Activated naive CD8-positive, alpha-beta T cell (primary cell): ENCODE measurements around the gene GRAP2.

Experiments used
- H3K27ac Mint-ChIP-seq: one replicate; pipeline ENCODE4 v1.8.0; 2021; ENCODE audit warnings: mixed read lengths
- H3K27me3 Mint-ChIP-seq: one replicate; pipeline ENCODE4 v1.8.0; 2021; ENCODE audit warnings: mixed read lengths
- H3K36me3 Mint-ChIP-seq: one replicate; pipeline ENCODE4 v1.8.0; 2021; ENCODE audit warnings: mixed read lengths
- H3K4me1 Mint-ChIP-seq: one replicate; pipeline ENCODE4 v1.8.0; 2021; ENCODE audit warnings: low read depth, mixed read lengths
- H3K4me3 Mint-ChIP-seq: one replicate; pipeline ENCODE4 v1.8.0; 2021; ENCODE audit warnings: mild to moderate bottlenecking, mixed read lengths
- H3K9me3 Mint-ChIP-seq: one replicate; pipeline ENCODE4 v1.8.0; 2021; ENCODE audit warnings: low read depth, mixed read lengths

The GRAP2 gene

DNA sequence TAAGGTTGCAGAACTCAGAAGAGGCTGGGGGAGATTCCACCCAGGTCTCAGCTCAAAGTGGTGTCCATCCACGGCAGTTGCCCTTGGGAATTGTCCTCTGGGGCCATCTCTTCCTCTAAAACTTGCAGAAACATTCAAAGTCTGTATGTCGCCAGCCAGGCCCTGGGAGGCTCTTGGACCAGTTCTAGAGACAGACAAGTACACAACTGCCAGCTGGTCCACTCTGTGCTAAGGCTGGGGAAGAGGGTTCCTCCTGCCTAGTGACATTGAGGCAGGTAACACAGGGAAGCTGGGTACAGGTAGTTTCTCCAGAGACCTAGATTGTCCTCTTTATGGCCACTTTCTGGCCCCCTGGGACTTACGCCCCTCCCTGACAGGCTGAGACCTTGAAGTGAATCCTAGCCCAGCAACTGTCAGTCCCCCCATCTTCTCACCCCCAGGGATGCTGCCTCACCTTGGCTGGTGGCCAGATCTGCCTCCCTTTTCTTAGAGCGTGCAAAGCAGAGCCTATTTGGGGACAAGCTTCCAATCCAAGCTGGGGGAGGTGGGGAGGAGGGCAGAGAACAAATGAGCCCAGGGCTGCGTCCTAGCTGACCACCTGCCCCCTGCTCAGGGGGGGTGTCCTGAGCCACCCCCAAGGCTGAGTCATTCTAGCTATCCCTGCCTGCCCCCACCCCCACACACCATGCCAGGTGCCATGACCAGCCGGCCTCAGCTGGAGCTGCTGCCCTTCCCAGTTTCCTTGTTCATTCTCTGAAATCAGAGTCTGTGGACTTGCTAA lies 102.2 kb downstream of the GRAP2 start:
- Mint-ChIP-seq H3K27me3 (no peaks in the 10 kb centered on the region), H3K4me3 (no peak overlapping the region), H3K36me3 (no peaks in the 10 kb centered on the region), H3K9me3 (no peaks in the 10 kb centered on the region), H3K27ac (no peak overlapping the region), H3K4me1 (no peaks in the 10 kb centered on the region)

DNA sequence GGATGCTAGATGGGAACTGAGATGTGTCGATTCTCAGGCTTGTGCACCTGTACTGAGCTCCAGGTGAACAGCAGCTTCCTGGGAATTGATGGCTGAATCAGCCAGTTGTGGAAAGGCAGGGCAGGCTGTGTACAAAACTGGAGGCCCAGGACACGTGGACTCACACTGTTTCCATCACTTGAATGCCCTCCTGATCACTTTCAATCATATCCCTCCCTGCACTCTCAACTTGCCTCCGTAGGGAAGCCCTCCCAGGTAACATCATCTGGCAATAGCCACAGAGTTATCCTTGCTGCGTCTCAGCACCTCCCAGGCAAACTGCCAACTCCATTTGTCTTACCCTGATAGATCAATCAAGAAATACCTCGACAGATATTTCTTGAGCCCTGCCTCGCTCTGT lies 104.0 kb downstream of the GRAP2 start:
- H3K36me3 Mint-ChIP-seq, result no peaks in the 10 kb centered on the region
- H3K27ac Mint-ChIP-seq, result no peak overlapping the region
- no peaks in the 10 kb centered on the region for H3K9me3 Mint-ChIP-seq
- H3K4me1 Mint-ChIP-seq, result peaks cover 9% of the 10 kb centered on the region
- H3K4me3 Mint-ChIP-seq, result no peak overlapping the region
- H3K27me3 Mint-ChIP-seq, result no peaks in the 10 kb centered on the region

DNA sequence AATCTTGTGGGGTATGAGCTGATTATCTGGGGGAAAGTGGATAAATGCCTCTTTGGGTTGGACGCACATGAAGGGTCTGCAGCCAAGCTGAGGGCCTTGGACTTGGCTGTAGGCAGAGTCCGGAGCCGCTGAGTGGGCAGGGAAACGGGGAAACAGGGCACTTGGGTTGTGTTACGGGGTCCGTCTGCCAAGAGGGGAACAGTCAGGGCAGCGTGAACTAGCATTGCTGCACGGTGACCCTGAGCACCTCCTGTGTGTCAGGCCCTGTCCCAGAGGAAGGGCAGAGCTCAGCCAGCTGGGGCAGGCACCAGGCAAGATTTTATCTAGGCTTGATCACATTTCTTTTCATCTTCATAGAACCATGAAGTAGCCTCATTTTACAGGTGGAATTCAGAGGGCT lies 105.8 kb downstream of the GRAP2 start:
- no peaks in the 10 kb centered on the region for H3K27me3 Mint-ChIP-seq
- H3K9me3 Mint-ChIP-seq, result no peaks in the 10 kb centered on the region
- no peaks in the 10 kb centered on the region for H3K36me3 Mint-ChIP-seq
- no peak overlapping the region for H3K4me3 Mint-ChIP-seq
- no peak overlapping the region for H3K27ac Mint-ChIP-seq
- H3K4me1 Mint-ChIP-seq, result peaks cover 13% of the 10 kb centered on the region

DNA sequence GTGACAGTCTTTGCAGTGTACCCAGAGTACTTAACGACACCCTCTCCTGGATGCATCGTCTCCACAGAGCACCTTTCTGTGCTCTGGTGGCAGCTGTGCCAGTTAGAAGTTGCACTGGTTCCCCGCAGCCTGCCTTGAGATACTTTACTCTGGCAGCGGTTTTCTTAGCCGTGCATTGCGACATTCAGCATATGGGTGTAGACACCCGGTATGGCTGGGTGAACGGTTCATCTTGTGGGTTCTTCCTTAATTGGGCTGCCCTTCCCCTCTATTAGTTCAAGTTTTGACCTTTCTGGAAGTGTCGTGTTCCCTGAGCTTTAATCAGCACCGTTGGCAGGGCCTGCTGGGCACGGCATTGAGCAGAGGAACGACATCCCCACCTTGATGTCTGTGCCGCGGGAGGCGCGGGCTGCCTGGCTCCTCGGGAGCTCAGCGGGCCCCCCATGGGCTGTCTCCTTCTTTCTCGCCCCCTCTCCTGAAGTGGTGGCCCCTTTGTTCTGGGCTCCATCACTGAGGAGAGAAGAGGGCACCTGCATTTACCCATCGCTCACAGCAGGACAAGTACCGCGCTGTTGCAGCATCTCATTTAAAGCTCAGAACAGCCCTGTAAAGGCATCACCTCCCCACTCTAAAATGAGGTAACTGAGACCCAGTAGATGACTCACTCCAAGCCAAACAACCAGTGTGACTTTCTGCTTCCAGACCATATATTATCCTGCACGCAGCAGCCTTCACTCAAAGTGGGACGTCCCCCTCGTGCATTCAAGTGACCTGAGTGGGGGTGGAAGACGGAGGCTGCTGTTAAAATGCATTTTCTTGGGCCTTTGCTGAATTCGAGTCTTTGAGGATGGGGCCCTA lies 107.2 kb downstream of the GRAP2 start:
- Mint-ChIP-seq H3K4me3 (no peak overlapping the region), H3K36me3 (no peaks in the 10 kb centered on the region), H3K4me1 (peaks cover 13% of the 10 kb centered on the region), H3K9me3 (no peaks in the 10 kb centered on the region), H3K27ac (no peak overlapping the region), H3K27me3 (no peaks in the 10 kb centered on the region)

DNA sequence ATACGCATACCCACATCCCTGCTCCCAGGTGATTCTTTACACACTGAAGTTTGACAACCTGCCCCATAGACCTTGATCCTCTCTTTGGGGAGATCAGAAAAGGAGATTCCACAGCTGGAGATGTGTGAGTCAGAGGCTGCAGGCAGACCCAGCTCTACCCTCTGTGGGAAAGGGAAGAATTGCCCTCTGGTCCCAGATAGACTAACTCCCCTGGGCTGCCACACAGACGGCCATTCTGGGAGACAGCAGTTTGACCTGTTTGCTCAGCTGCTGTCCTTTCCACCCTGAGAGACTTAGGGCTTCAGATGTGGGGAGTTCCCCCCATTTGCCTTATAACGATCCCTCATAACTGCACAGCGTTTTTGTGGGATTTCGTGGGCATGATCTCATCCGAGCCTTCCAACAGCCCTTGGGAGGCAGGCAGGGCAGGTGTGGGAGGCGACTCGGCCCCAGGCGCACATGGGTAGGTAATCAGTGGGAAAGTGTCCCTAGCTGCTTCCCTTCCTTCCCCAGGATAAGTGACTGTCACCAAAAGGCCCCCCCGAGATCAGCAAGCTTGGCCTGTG lies 107.9 kb downstream of the GRAP2 start:
- Mint-ChIP-seq H3K4me1 (peaks cover 13% of the 10 kb centered on the region), H3K4me3 (no peak overlapping the region), H3K27me3 (no peaks in the 10 kb centered on the region), H3K36me3 (no peaks in the 10 kb centered on the region), H3K27ac (no peak overlapping the region), H3K9me3 (no peaks in the 10 kb centered on the region)

DNA sequence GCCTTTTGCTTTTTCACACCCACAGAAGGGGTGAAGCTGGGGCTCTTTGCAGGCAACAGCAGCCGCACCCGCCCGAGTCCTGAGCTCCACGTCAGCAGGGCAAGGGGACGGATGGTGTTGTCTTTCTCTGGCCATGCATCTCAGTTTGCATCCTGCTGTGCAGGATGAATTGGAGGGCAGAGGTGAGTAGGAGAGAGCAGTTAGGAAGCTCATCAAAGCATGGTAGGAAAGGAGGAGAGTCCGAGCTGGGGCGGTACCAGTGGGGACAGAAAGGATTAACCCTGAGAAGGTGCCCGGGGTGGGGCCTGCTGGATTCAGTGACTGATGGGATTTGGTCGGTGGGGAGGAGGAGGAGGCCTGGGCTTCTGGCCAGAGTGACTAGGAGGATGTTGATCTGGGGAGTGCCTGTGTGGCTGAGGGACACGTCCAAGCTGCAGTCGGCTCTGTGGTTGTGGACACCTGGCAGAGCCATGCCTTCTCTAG lies 108.4 kb downstream of the GRAP2 start:
- peak overlapping the region; percentile 61 for H3K4me3 Mint-ChIP-seq
- peak overlapping the region; percentile 43 for H3K27ac Mint-ChIP-seq
- H3K27me3 Mint-ChIP-seq, result no peaks in the 10 kb centered on the region

DNA sequence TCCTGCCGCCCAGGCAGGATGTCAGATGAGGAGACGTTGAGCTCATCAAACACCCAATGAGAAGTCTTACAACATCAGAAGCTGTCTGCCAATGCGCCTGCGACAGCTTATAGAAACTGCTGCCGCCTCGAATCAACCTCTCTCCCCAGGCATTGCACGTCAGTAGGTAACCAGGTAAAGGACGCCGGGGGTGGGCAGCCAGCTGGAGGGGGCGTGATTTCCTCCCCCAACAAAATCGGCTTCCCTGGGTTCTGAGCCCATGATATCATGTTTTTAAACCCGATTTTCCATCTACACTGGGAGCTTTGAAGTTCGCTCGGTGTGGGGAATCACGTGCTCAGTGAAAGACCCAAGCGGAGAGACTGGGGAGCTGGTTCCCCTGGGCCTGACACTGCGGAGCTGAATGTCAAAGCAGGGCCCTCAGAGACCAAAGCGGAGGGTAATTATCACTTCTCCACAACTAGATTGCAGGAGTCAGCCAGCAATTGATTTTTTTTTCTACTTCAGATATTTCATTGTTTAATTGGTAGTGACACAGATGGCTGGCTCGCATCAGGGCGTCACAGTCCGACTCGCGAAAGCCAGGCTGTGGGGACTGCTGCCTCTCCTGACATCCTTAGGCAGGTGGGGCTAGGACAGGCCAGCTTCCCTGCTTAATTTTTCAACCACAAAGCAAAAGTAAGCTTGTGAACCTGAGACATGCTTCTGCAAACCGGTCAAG lies 109.2 kb downstream of the GRAP2 start:
- Mint-ChIP-seq H3K9me3 (no peaks in the 10 kb centered on the region), H3K27ac (peak overlapping the region; percentile 43), H3K4me1 (peaks cover 13% of the 10 kb centered on the region), H3K36me3 (no peaks in the 10 kb centered on the region), H3K27me3 (no peaks in the 10 kb centered on the region), H3K4me3 (peak overlapping the region; percentile 61)

More for the DNA sequence above, 108.4 kb downstream of the GRAP2 start:
- H3K4me1 Mint-ChIP-seq, result peaks cover 13% of the 10 kb centered on the region
- no peaks in the 10 kb centered on the region for H3K36me3 Mint-ChIP-seq
- H3K9me3 Mint-ChIP-seq, result no peaks in the 10 kb centered on the region

DNA sequence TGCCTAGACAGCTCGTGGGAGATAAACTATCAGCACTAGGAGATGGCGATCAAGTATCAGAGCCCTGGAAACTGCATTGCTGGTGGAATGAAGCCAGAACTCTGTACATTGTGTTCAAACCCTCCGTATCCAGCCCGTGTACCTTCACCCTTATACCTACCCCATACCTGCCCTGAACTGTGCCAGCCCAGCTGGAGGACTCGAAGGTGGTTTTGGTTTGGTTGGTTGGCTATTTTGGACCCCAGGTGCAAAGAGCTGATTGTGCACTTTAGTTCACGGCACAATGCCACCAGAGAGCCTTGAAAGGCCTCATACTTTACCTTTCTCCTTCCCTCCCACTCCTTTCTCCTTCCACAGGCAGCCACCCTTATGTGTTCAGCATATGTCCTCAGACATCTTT lies 109.9 kb downstream of the GRAP2 start:
- H3K27ac Mint-ChIP-seq, result no peak overlapping the region
- no peaks in the 10 kb centered on the region for H3K9me3 Mint-ChIP-seq
- no peaks in the 10 kb centered on the region for H3K36me3 Mint-ChIP-seq
- no peaks in the 10 kb centered on the region for H3K27me3 Mint-ChIP-seq
- H3K4me3 Mint-ChIP-seq, result no peak overlapping the region
- peaks cover 13% of the 10 kb centered on the region for H3K4me1 Mint-ChIP-seq

DNA sequence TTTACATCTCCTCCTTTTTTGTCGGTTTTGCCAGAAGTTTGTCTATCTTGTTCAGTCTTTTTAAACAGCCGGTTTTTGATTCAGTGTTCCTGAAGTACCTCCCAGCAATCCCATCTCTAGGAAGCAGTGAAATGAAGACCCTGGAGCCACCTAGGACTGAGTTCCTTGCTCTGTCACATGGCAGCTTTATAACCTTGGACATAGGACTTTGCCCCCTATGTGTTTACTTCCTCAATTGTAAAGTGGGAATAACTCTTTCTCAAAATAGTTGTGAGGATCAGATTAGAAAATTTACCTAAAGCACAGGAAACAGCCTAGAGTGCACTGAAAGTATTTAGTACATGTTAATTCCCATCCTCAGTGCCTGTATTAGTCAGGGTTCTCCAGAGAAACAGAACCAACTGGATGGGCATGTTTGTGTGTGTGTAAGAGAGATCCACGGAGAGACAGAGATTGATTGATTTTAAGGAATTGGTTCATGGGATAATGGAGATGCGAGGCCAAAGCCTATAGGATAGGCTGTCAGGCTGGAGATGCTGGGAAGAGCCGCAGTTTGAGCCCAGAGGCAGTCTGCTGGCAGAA lies 113.9 kb downstream of the GRAP2 start:
- Mint-ChIP-seq H3K27me3 (no peaks in the 10 kb centered on the region), H3K4me3 (no peak overlapping the region), H3K4me1 (peaks cover 5% of the 10 kb centered on the region), H3K27ac (peak overlapping the region; percentile 17), H3K9me3 (no peaks in the 10 kb centered on the region), H3K36me3 (no peaks in the 10 kb centered on the region)

DNA sequence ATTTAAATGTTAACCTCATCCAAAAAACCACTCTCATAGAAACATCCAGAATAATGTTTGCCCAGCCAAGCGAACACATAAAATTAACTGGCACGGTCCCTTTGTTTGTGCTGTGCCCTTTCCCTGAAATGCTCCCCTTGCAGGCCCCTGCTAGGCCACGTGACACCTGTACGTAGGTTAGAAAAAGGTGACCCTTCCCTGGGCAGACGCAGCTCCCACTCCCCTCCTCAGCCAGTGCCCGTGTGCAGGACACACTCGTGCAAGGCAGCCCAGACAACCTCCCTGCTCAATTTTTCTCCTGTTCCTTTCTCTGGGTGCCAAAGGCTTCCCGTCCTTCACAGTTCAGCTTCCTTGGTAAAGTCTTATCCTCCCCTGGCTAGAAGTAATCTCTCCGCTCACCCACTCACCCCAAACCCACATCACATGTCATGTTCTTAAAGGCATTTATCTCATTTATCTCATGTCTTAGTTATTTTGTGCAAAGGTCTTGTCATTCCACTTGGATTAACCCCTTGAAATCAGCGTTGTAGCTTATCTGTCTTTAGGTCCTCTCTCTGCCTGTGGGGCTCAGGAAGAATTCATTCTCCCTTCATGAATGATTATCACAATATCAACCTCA lies 114.6 kb downstream of the GRAP2 start:
- H3K36me3 Mint-ChIP-seq, result no peaks in the 10 kb centered on the region
- H3K27ac Mint-ChIP-seq, result no peak overlapping the region
- H3K4me1 Mint-ChIP-seq, result peaks cover 1% of the 10 kb centered on the region
- H3K27me3 Mint-ChIP-seq, result no peaks in the 10 kb centered on the region
- H3K9me3 Mint-ChIP-seq, result no peaks in the 10 kb centered on the region
- H3K4me3 Mint-ChIP-seq, result no peak overlapping the region

DNA sequence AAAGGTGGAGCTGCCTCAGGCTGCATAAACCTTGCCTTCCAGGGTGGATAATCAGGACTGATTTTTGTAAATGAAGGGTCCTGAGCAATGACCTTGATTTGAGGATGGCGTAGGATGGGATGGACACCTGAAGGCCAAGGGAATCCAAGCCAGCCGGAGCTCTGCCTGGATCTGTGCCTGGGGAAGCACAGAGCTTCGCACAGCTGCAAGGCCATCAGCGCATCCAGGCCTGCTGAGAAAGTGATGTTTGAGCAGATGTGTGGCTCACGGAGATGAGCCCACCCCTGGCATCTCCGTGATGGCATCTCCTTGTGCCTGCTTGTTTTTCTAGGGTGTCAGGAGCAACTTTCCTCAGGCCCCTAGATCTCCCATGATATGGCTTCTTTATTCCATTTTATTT lies 117.2 kb downstream of the GRAP2 start:
- no peaks in the 10 kb centered on the region for H3K27me3 Mint-ChIP-seq
- no peak overlapping the region for H3K27ac Mint-ChIP-seq
- no peaks in the 10 kb centered on the region for H3K4me1 Mint-ChIP-seq
- no peak overlapping the region for H3K4me3 Mint-ChIP-seq
- no peaks in the 10 kb centered on the region for H3K36me3 Mint-ChIP-seq
- H3K9me3 Mint-ChIP-seq, result no peaks in the 10 kb centered on the region

DNA sequence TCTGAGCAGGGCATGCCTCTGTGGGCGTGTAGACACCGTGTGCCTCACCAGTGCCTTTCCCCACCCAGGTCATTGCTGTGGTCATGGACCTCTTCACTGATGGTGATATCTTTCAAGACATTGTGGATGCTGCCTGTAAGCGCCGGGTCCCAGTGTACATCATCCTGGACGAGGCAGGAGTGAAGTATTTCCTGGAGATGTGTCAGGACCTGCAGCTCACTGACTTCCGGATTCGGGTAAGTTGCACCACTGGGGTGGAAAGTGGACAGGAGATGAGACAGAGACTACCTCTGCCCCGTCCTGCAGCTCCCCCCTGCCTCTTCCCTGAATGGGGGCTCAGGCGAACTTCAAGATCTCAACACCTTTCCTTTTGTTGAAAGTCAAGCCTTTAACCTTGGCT lies 118.2 kb downstream of the GRAP2 start:
- no peaks in the 10 kb centered on the region for H3K4me1 Mint-ChIP-seq
- H3K4me3 Mint-ChIP-seq, result no peak overlapping the region
- H3K27me3 Mint-ChIP-seq, result no peaks in the 10 kb centered on the region
- H3K36me3 Mint-ChIP-seq, result no peaks in the 10 kb centered on the region
- H3K9me3 Mint-ChIP-seq, result no peaks in the 10 kb centered on the region
- H3K27ac Mint-ChIP-seq, result no peak overlapping the region

DNA sequence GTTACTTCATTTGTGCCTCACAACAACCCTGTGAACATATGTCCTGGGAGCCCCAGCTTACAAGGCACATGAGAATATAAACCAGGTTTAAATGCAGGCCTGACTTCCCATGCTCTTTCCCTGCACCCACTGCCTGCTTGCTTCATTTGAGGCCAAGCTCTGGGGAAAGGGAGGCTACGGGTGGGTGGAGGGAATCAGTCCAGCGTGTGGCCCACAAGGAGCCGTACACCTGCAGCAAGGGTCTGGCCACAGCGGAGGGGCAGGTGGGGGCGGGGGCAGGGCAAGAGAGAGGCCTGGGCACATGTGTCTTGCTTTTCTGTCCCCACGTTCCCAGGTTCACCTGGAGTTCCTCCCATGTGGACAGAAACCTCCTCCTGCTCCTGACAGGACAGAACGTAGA lies 120.1 kb downstream of the GRAP2 start:
- H3K9me3 Mint-ChIP-seq, result no peaks in the 10 kb centered on the region
- H3K27me3 Mint-ChIP-seq, result no peaks in the 10 kb centered on the region
- no peak overlapping the region for H3K27ac Mint-ChIP-seq
- no peaks in the 10 kb centered on the region for H3K4me1 Mint-ChIP-seq
- H3K36me3 Mint-ChIP-seq, result no peaks in the 10 kb centered on the region
- H3K4me3 Mint-ChIP-seq, result no peak overlapping the region

DNA sequence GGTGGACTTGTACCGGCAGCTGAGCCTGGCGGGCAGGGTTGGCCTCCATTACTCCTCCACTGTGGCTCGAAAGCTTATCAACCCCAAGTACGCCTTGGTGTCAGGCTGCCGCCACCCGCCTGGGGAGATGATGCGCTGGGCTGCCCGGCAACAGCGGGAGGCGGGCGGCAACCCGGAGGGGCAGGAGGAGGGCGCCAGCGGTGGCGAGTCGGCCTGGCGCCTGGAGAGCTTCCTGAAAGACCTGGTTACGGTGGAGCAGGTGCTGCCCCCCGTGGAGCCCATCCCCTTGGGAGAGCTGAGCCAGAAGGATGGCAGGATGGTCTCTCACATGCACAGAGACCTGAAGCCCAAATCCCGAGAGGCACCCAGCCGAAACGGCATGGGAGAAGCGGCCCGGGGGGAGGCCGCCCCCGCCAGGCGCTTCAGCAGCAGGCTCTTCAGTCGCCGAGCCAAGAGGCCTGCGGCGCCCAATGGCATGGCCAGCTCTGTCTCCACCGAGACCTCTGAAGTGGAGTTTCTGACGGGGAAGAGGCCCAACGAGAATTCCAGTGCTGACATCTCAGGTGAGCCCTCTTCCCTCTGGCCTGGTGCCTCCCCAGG lies 120.6 kb downstream of the GRAP2 start:
- no peak overlapping the region for H3K4me3 Mint-ChIP-seq
- no peaks in the 10 kb centered on the region for H3K36me3 Mint-ChIP-seq
- no peak overlapping the region for H3K27ac Mint-ChIP-seq

More for the DNA sequence above, 120.6 kb downstream of the GRAP2 start:
- H3K27me3 Mint-ChIP-seq, result no peaks in the 10 kb centered on the region
- no peaks in the 10 kb centered on the region for H3K4me1 Mint-ChIP-seq
- no peaks in the 10 kb centered on the region for H3K9me3 Mint-ChIP-seq
